ENCODE data around the gene PRSS48.
"Not testable (repeated sequence)": the region's sequence is repeated elsewhere in the genome, so short reads cannot be mapped to it uniquely, and the experiment has no call there.

The PRSS48 gene, protein sequence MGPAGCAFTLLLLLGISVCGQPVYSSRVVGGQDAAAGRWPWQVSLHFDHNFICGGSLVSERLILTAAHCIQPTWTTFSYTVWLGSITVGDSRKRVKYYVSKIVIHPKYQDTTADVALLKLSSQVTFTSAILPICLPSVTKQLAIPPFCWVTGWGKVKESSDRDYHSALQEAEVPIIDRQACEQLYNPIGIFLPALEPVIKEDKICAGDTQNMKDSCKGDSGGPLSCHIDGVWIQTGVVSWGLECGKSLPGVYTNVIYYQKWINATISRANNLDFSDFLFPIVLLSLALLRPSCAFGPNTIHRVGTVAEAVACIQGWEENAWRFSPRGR

DNA sequence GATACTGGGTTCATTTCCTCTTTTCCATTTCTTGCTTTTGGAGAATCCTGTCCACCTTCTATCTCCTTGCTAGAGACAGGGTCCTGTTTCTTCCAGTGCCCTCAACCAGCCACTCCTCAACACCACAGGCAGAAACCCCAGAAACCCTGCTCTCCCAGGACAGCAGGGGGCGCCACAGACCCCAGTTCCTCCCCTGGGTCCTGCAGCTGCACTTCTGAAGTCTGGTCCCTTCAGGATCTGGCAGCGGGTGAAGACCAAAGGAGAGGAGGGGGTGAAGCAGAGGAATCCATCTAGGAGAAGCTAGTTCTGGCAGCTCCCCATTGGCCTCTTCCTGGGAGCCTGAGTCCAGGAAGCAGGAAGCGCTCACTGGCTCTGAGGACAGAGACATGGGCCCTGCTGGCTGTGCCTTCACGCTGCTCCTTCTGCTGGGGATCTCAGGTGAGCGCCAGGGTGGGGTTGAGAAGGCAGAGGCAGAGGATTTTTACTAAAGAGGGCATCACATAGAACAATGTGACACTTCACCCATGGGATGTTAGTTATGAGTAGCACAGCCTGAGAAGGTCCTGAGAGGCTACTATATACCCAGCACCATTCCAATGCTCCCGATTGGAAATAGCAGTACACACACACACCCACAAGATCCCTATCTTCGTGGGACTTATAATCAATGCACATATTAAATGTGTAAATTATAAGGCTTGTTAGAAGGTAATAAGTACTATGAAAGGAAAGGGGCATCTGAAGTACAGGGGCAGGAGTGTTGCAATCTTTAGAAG is at the start of gene PRSS48:
PRSS48 (plus strand) TSS at position 375 of the 776 bp plus-strand sequence; CDS start at position 387, 12 bp downstream.
- DNase-seq (ENCODE audit: low read depth in 2 of 2): peak; percentile 19 to 20

DNA sequence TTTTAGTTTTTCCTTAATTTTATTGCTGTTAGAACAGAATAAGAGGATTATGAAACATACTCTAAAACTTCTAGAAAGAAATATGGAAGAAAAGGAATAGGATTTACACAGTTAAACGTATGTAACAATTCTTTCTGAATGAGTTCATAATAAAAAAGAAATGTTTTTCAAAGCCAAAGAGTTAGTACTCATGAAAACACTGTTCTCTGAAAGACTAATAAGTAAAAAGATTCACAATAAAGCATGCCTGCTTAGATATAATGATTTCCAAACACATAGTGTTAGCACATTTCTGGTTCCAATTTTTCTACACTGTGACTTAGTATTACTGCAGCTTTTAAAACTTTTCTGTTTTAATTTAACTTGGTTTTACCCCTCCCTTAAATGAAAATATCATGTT is 49.8 kb upstream of the PRSS48 start:
- DNase-seq (ENCODE audit: low read depth in 2 of 2): no peak

DNA sequence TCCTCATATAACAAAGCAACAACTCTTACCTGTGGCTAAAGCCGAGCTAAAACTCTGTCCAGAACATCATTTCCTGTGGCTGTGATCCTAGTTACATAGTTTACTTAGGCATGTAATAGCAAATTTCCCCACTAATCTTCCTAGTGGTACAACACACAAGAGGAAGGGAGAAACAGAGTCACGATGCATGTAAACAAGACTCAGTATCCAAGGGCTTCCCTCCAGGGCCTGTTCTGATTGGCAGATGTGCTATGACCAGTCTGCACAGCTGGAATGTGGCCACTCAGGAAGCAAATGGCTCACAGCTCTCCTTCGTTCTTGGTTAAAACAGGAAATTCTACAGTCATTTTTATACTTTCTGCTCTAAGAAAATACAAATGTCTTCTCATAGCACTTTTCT is 49.2 kb upstream of the PRSS48 start:
- DNase-seq (ENCODE audit: low read depth in 2 of 2): peak; percentile 42 to 43

DNA sequence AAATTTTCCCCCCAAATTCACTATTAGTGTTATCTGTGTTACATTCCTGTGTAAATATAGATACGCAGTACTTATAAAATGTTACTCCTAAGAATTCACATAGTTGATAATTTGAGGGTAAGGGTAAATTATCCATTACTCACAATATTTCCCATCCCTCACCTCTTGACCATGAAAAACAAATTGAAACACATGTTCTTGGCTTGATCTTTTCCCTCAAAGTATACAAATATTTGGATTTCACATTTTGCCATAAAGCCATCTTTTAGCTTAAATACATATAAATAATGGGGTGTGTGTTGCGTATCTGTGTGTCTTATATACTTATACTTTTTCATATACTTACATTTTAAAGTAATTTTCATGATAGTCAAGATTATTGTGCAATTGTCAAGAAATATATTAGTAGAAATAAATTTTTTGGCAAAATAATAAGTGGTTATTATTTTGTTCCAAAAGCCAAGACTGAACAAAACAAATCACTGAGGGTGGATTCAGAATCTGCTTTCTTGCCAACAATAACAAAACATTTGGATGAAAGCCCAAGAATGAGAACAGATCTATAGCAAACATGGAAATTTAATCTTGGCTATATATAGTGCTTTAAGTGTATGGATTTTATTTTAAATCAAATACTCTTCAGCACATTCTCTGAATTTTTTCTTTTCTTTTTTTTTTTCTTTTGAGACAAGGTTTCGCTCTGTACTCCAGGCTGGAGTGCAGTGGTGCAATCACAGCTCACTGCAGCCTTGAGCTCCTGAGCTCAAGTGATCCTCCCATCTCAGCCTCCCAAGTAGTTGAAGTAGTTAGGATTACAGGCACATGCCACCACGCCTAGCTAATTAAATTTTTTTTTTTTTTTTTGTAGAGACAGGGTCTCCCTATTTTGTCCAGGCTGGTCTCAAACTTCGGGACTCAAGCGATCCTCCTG is 48.5 kb upstream of the PRSS48 start:
- DNase-seq (ENCODE audit: low read depth in 2 of 2): peak; percentile 62

DNA sequence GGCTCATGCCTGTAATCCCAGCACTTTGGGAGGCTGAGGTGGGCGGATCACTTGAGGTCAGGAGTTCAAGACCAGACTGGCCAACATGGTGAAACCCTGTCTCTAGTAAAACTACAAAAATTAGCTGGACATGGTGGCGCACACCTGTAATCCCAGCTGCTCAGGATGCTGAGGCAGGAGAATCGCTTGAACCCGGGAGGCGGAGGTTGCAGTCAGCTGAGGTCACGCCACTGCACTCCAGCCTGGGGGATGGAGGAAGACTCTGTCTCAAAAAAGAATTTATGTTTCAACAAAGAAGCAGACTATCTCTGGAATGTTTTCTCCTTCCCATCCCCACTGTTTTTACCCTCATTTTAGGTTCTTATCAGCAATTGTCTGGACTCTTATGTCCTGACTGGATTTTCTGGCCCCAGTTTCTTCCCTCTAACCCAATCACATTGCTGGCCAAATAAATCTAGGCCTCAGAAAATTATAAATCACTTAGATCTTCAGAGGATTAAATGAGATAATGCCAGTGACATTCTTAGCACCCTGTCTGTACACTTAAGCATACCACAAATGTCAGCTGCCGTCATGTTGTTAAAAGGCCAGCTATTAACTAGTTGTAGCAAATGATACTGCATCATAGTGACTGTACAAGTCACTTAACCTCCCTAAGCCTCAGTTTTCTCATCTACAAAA is 44.9 kb upstream of the PRSS48 start:
- DNase-seq (ENCODE audit: low read depth in 2 of 2): no peak

DNA sequence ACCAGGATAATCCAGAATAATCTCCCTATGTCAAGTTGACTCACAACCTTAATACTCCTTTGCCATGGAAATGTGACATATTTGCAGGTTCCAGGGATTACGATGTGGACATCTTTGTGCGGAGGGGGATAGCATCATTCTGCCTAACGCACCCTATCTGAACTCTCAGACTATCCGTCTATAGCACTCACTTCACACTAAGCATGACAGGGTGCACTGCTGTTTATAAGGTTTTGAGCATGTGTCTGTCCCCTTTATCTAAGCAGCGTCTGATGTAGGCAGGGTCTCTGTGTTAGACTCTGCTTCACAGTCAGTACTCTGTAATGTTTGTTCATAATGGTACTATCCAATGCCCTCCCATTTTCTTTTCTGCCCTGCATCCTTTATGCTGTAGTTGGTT is 43.4 kb upstream of the PRSS48 start:
- no peak for DNase-seq (ENCODE audit: low read depth in 2 of 2)

DNA sequence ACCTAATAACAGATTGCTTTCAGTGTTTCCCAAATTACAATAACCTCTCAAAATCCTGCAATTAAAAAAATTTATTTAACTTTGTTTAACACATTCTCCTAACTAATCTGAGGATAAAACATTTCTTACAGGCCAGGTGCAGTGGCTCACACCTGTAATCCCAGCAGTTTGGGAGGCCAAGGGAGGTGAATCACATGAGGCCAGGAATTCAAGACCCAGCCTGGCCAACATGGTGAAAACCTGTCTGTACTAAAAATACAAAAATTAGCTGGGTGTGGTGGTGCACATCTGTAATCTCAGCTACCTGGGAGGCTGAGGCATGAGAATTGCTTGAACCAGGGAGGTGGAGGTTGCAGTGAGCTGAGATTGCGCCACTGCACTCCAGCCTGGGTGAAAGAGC is 41.6 kb upstream of the PRSS48 start:
- not testable (repeated sequence) for DNase-seq (ENCODE audit: low read depth in 2 of 2)

DNA sequence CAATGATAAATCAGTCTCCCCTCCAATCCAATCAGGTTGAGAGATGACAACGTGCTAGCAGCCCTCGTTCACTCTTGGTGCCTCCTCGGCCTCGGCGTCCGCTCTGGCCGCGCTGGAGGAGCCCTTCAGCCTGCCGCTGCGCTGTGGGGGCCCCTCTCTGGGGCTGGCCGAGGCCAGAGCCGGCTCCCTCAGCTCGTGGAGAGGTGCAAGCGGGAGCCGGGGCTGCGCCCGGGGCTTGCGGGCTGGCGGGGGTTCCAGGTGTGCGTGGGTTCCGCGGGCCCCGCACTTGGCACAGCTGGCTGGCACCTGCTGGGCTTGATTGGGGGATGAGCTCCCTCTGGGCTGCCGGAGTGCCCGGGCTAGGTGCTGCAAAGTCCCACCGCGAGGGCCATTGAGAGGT is 40.9 kb upstream of the PRSS48 start:
- no peak for DNase-seq (ENCODE audit: low read depth in 2 of 2)

DNA sequence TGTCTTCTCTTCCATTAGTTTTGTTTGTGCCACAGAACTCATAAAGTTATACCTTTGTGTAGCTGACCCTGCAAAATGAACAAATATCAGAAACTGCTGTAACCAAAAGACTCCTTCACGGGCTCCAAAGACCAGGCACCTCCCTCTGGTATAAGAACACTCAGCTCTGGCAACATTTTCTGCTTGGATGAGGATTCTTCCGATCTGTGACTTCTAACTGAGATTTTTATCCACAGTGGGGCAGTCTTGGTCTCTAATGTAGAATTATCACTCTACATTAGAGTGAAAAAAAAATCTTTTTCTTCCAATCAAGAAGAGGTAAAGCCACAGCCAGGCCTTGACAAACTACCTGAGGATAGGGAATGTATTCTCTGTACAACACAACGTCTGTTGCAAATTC is 38.5 kb upstream of the PRSS48 start:
- no peak for DNase-seq (ENCODE audit: low read depth in 2 of 2)

DNA sequence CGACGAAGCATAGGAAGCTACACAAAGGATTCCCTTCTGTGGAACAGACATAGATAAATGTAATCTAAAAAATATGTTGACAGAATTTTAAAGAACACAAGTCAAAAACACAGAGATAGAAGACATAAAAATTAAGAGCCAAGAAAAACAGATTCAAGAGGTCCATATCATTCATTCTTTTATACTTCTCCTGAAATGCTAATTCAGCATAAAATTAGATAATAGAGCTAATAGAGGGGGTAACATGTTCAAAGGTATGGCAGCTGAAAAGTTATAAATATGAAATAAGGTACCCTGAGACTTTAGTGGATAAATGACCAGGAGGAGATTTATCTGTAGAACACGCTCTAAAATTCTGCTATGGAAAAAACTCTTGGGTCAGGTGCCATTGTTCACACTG is 37.4 kb upstream of the PRSS48 start:
- DNase-seq (ENCODE audit: low read depth in 2 of 2): no peak

DNA sequence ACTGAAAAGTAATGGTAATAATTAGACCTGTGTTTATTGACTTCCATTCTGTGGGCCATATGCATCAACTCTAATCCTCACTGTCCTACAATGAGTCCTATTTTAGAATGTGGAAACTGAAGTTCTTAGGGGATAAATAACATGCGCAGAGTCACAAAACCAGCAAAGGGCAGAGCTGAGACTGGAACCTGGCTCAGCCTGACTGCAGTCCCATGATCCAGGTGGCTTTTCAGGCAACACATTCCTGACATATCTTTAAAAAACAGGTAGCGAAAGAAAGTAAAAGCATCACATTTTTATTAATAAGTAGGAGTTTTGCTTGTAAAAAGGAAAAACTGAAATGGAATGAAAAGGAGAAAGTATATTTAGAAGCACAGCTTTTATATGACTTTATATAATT is 34.7 kb upstream of the PRSS48 start:
- no peak for DNase-seq (ENCODE audit: low read depth in 2 of 2)

DNA sequence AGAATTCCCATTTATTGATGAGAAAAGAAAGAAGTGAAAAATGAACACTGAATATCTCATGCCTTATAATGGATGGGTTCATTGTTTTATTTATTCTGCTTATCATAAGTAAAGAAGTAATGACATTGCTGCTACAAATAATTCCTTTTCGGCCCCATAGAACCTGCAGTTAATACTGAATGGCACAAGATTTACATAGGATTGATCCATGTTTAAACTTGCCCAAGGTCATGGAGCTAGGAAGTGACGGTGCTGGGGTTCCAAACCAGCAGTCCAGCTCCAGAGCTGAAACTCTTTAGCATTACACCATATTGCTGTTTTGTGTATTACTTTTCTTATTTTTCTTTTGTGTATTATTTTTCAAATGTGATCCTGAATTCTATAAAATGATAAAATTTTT is 30.2 kb upstream of the PRSS48 start:
- DNase-seq (ENCODE audit: low read depth in 2 of 2): no peak

DNA sequence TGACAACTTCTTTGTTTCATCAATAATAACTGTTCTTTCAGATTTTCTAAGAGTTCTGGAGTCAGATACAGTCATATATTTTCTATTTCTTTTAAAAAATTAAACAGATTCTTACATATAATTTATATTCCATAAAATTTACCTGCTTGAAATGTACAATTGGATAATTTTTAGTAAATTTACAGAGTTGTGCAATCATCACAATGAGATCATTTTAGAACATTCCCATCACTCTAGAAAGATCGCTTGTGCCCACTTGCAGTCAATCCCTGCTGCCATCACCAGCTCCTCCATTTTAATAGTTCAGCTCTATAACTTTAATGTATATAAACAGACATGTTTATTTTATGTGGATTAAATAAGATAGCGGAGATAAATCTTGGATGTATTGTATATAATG is 29.6 kb upstream of the PRSS48 start:
- DNase-seq (ENCODE audit: low read depth in 2 of 2): no peak

DNA sequence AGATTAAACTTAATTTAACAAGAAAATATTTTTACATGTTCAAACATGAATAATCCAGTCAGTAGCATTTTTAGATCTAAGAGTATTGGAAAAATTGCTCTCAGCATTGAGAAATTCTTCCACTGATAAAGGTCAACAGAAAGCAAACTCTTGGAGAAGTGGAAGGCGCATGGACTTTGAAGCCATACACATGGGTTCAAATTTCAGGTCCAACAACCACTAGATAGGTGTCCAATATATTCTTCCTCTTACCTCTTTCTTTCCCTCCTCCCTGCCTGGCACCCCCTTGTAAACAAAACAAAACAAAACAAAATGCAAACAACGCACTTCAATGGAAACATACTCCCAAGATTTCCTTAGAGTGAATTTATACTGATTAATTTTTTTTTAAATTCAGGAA is 28.4 kb upstream of the PRSS48 start:
- no peak for DNase-seq (ENCODE audit: low read depth in 2 of 2)

DNA sequence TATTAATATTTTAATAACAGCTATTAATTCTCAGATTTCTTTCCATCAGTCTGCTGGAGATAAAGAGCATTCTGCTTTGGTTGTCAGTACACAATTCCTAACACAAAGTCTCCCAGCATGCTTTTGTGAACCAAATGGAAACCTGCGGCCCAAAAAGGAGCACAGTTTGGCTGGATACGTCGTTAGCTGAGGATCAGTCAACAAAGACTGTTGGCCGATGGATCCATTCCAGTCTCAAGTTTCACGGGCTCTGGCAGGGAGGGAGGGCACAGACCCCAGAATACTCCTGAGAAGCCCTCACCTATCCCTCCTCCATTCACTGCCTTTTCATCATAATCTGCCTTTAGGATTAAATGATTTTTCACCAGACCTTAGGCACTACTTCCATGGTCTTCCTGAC is 26.3 kb upstream of the PRSS48 start:
- DNase-seq (ENCODE audit: low read depth in 2 of 2): no peak

DNA sequence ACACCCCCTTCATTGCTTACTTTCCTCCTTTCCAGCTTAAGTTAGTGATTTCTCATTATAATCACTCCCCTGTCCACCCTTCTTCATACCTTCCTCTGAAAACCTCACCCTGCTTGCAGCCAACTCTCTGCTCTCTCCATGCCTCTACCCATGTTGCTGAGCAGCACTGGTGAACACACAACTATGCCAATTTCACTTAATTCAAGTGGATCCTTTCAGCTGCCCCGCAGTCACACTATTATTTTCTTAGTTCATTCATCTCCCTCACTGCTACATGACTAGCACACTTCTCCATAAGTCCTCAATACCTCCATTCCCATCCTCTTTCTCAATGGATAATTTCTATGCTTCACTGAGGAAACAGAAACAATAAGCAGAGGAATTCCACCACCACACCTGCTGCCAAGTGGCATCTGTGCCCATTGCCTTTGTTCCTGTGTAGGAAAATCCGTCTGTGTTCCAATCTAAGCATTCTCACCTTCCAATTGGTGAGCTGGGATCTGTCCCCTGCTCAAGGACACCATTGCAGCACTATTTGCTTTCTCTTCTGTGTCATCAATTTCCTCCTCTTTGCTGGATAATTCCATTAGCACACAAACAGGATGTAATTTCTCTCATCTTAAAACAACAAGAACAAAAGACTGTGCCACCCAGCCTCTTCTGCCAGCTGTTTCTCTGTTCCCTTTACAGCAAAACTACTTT is 25.2 kb upstream of the PRSS48 start:
- DNase-seq (ENCODE audit: low read depth in 2 of 2): no peak

DNA sequence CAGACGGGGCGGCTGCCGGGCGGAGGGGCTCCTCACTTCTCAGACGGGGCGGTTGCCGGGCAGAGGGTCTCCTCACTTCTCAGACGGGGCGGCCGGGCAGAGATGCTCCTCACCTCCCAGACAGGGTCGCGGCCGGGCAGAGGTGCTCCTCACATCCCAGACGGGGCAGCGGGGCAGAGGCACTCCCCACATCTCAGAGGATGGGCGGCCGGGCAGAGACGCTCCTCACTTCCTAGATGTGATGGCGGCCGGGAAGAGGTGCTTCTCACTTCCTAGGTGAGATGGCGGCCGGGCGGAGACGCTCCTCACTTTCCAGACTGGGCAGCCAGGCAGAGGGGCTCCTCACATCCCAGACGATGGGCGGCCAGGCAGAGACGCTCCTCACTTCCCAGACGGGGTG is 21.7 kb upstream of the PRSS48 start:
- DNase-seq (ENCODE audit: low read depth in 2 of 2): not testable (repeated sequence)

DNA sequence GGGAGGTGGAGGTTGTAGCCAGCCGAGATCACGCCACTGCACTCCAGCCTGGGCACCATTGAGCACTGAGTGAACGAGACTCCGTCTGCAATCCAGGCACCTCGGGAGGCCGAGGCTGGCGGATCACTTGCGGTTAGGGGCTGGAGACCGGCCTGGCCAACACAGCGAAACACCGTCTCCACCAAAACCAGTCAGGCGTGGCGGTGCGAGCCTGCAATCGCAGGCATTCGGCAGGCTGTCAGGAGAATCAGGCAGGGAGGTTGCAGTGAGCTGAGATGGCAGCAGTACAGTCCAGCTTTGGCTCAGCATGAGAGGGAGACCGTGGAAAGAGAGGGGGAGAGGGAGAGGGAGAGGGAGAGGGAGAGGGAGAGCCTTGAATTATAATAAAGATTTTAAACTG is 21.3 kb upstream of the PRSS48 start:
- not testable (repeated sequence) for DNase-seq (ENCODE audit: low read depth in 2 of 2)

DNA sequence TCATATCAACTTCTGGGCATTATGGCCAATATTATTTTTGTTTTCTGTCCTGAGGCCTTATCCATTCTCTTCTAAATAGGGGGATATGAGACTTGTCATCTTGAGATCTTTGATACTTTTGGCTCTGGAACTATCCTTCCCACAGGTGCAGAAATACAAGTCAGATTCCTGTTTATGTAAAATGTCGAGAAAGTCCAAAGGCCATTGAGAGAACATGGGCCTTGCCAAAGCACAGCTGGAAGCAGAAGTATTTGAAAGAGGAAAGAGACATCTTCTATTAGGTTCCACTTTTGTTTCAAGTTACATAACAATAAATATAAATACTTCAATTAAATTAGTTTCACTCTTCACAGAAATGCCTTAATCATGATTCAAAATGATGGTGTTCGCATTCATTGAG is 20.8 kb upstream of the PRSS48 start:
- DNase-seq (ENCODE audit: low read depth in 2 of 2): no peak

DNA sequence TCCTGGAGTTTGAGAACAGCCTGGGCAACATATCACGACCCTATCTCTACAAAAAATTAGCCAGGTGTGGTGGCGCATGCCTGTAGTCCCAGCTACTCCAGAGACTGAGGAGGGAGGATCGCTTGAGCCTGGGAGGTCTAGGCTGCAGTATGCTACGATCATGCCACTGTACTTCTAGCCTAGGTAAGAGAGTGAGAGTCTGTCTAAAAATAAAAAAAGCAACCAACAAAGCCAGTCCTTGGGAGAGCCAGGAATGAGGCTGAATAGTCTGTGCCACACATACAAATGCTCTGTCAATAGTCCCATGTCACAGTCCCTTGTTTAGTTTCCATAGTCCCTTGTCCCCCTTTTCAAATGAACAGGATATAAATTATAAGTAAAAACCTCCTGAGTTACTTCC is 19.3 kb upstream of the PRSS48 start:
- DNase-seq (ENCODE audit: low read depth in 2 of 2): no peak

DNA sequence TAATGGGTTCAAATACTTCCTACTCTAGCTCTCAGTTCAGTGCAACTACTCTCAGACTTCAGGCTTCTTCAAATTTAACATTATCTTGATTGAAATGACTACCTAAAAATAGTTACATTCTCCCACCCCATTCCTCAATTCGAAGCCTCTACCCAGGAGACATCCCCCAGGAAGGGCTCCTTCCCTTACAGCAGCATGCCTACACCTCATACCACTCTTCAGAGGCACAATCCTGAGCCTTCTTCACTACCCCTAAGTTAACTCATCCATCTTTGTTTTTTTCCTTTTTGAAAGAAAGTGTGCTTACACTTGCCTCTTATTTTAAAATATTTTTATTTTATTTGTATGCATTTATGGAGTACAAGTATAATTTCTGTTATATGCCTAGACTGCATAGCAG is 17.2 kb upstream of the PRSS48 start:
- no peak for DNase-seq (ENCODE audit: low read depth in 2 of 2)
